ENCODE results near the gene PPRC1. TPM values are rescaled to one million over a fixed set of nuclear protein-coding genes. Genes with fewer than 3 reads are reported as not detected.

PPRC1 gene
- total RNA-seq, 1 donor from 2014 or later = 42.9 TPM

DNA sequence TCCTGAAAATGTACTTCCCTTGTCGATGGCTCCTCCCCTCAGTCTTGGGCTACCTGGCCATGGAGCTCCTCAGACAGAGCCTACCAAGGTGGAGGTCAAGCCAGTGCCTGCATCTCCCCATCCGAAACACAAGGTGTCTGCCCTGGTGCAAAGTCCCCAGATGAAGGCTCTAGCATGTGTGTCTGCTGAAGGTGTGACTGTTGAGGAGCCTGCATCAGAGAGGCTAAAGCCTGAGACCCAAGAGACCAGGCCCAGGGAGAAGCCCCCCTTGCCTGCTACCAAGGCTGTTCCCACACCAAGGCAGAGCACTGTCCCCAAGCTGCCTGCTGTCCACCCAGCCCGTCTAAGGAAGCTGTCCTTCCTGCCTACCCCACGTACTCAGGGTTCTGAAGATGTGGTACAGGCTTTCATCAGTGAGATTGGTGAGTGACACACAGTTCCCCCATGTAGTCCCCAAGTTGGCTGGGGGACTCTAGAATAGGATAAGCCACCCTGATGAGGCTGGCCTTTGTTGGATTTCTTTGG, 8.8 kb downstream of the PPRC1 start:
- Mint-ChIP-seq H3K4me1 (ENCODE audit: low read depth) (peaks cover 11% of the 10 kb centered on the region), H3K4me3 (ENCODE audit: unreplicated experiment) (no peak overlapping the region), H3K36me3 (ENCODE audit: low read depth) (peaks cover 55% of the 10 kb centered on the region), H3K9me3 (ENCODE audit: low read depth) (no peaks in the 10 kb centered on the region), H3K27ac (ENCODE audit: unreplicated experiment) (no peak overlapping the region), H3K27me3 (ENCODE audit: low read depth) (no peaks in the 10 kb centered on the region)
- no peak for DNase-seq (ENCODE audit: low spot score)
- TF ChIP-seq, protein P1, sequence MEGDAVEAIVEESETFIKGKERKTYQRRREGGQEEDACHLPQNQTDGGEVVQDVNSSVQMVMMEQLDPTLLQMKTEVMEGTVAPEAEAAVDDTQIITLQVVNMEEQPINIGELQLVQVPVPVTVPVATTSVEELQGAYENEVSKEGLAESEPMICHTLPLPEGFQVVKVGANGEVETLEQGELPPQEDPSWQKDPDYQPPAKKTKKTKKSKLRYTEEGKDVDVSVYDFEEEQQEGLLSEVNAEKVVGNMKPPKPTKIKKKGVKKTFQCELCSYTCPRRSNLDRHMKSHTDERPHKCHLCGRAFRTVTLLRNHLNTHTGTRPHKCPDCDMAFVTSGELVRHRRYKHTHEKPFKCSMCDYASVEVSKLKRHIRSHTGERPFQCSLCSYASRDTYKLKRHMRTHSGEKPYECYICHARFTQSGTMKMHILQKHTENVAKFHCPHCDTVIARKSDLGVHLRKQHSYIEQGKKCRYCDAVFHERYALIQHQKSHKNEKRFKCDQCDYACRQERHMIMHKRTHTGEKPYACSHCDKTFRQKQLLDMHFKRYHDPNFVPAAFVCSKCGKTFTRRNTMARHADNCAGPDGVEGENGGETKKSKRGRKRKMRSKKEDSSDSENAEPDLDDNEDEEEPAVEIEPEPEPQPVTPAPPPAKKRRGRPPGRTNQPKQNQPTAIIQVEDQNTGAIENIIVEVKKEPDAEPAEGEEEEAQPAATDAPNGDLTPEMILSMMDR (IDR thresholded peaks at IDR 0.05) = no peak

DNA sequence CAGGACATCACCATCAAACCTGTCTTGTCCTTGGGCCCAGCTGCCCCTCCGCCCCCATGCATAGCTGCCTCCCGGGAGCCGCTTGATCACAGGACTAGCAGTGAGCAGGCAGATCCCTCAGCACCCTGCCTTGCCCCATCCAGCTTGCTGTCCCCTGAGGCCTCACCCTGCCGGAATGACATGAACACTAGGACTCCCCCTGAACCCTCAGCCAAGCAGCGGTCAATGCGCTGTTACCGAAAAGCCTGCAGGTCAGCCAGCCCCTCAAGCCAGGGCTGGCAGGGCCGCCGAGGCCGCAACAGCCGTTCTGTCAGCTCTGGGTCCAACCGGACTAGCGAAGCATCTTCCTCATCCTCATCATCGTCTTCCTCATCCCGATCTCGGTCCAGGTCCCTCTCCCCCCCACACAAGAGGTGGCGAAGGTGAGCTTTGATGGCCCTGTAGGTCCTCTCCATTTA, 14.2 kb downstream of the PPRC1 start:
- Mint-ChIP-seq H3K9me3 (ENCODE audit: low read depth) (no peaks in the 10 kb centered on the region), H3K36me3 (ENCODE audit: low read depth) (peaks cover 53% of the 10 kb centered on the region), H3K27me3 (ENCODE audit: low read depth) (no peaks in the 10 kb centered on the region), H3K4me3 (ENCODE audit: unreplicated experiment) (no peak overlapping the region), H3K4me1 (ENCODE audit: low read depth) (peaks cover 21% of the 10 kb centered on the region), H3K27ac (ENCODE audit: unreplicated experiment) (peak overlapping the region; percentile 45)
- TF ChIP-seq, protein P1 (IDR thresholded peaks at IDR 0.05) = no peak
- no peak for DNase-seq (ENCODE audit: low spot score)

DNA sequence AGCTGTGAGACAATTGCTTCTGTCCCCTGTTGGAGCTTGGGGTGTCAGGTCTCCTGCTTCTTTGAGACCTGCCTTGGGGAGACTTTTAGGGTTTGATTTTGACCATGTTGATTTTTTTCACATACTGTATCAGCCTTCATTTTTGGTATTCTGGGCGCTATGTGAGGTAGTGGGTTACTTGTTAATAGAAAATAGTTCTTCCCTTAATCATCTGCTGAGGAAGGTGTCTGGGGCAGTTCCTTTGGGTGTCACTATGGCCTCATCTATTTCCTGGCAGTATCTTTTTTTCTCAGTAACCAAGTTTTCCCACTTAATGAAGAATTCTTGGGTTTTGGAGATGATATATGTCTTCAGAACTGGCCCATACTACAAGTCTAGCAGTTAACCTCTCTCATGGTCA, 14.7 kb downstream of the PPRC1 start:
- TF ChIP-seq, protein P1 (IDR thresholded peaks at IDR 0.05) = no peak
- Mint-ChIP-seq H3K9me3 (ENCODE audit: low read depth) (no peaks in the 10 kb centered on the region), H3K36me3 (ENCODE audit: low read depth) (peaks cover 53% of the 10 kb centered on the region), H3K27me3 (ENCODE audit: low read depth) (no peaks in the 10 kb centered on the region), H3K4me1 (ENCODE audit: low read depth) (peaks cover 21% of the 10 kb centered on the region), H3K4me3 (ENCODE audit: unreplicated experiment) (no peak overlapping the region), H3K27ac (ENCODE audit: unreplicated experiment) (peak overlapping the region; percentile 49)
- DNase-seq (ENCODE audit: low spot score) = no peak

DNA sequence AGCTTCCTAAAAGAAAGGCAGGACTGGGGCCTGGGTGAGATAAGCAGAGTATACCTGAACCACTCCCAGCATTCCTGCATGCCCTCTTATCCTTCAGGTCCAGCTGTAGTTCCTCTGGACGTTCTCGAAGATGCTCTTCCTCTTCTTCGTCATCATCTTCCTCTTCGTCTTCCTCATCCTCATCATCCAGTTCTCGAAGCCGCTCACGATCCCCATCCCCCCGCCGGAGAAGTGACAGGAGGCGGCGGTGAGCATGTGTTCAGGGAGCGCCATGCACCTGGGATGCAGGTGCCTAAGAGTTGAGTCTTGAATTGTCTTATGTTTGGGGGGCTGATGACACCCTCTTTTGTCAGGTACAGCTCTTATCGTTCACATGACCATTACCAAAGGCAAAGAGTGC, 15.4 kb downstream of the PPRC1 start:
- Mint-ChIP-seq H3K27me3 (ENCODE audit: low read depth) (no peaks in the 10 kb centered on the region), H3K9me3 (ENCODE audit: low read depth) (no peaks in the 10 kb centered on the region), H3K4me3 (ENCODE audit: unreplicated experiment) (no peak overlapping the region), H3K4me1 (ENCODE audit: low read depth) (peaks cover 28% of the 10 kb centered on the region), H3K36me3 (ENCODE audit: low read depth) (peaks cover 47% of the 10 kb centered on the region), H3K27ac (ENCODE audit: unreplicated experiment) (peak overlapping the region; percentile 49)
- TF ChIP-seq, protein P1 (IDR thresholded peaks at IDR 0.05) = no peak
- no peak for DNase-seq (ENCODE audit: low spot score)

DNA sequence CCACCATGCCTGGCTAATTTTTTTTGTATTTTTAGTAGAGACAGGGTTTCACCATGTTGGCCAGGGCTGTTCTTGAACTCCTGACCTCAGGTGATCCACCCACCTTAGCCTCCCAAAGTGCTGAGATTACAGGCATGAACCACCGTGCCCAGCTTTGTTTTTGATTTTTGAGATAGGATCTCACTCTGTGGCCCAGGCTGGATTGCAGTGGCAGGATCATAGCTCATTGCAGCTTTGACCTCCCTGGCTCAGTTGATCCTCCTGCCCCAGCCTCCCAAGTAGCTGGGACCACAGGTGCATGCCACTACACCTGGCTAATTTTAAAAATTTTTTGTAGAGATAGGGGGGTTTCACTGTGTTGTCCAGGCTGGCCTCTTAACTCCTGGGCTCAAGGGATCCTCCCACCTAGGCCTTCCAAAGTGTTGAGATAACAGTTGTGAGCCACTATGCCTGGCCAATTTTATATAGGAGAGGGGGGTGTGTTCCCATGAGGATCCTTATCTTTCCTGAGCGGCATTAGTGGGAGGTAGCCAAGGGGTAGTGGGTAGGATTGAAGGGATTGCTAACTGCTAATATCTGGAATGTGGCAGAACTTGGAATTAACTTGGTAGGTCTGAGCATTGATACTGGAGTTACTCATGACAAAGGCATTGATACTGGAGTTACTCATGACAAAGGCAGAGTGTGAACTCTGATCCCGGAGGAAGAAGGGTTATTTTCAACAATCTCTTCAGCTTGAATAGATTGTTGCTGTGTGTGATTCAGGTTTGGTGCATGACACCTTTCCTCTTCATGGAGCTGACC, 18.3 kb downstream of the PPRC1 start:
- no peak for DNase-seq (ENCODE audit: low spot score)
- H3K36me3 Mint-ChIP-seq (ENCODE audit: low read depth) = peaks cover 28% of the 10 kb centered on the region
- TF ChIP-seq, protein P1 (IDR thresholded peaks at IDR 0.05) = no peak
- H3K9me3 Mint-ChIP-seq (ENCODE audit: low read depth) = no peaks in the 10 kb centered on the region
- H3K4me3 Mint-ChIP-seq (ENCODE audit: unreplicated experiment) = peak overlapping the region; percentile 96
- no peaks in the 10 kb centered on the region for H3K27me3 Mint-ChIP-seq (ENCODE audit: low read depth)
- peaks cover 34% of the 10 kb centered on the region for H3K4me1 Mint-ChIP-seq (ENCODE audit: low read depth)
- peak overlapping the region; percentile 99 for H3K27ac Mint-ChIP-seq (ENCODE audit: unreplicated experiment)

Measured in chondrocyte (in vitro differentiated cells).